ENCODE data around the gene P2RY8. TPM values are rescaled to one million over a fixed set of nuclear protein-coding genes. Genes with fewer than 3 reads are reported as not detected.
A peak's percentile ranks its signal among the peaks of the same experiment; 100 is the strongest.

Gene P2RY8
- polyA plus RNA-seq, 3 donors: 18.9 to 40.0 (median 33.3) TPM

DNA sequence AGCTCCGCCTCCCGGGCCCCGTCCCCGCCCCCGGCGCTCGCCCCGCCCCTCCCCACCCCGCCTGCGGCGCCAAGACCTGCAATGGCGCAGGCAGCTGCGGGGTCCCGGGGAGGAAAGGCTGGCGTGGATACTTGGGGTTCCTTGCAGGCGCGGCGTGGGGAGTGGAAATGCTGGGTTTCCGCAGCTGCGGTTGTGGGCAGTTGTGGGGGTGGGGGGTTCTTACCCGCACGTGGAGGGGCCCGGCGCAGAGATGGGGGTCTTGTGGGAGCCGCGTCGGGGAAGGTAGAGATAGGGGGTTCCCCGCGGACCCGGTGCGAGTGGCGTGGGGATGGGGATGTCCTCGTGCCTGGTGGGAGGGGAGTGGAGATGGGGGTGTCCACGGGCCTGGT, 83.6 kb downstream of the P2RY8 start:
- peaks cover 13 to 16% of the 10 kb centered on the region in 2 donors for H3K4me1 ChIP-seq (ENCODE audit: control insufficient read depth in 1 of 2, insufficient read depth in 2 of 2, low read length in 2 of 2)
- Mint-ChIP-seq H3K4me1 (peaks cover 3% of the 10 kb centered on the region), H3K9me3 (peaks cover 9 to 18% (median 11%) of the 10 kb centered on the region in 7 donors), H3K27ac (peak overlapping the region; percentile 90 to 98 (median 95)), H3K27me3 (ENCODE audit: low read depth in 3 of 3) (peaks cover 3 to 9% (median 3%) of the 10 kb centered on the region in 3 donors), H3K4me3 (peak overlapping the region; percentile 81 to 85), H3K36me3 (peaks cover 7 to 8% of the 10 kb centered on the region in 2 donors)
- intact Hi-C loops (cut with micrococcal nuclease): loop anchor here (2.0 to 10.0 kb wide), 8 partner anchors 54 to 1151 kb away; partner anchors contain the start of genes SLC25A6 (in 2 of the 2) and P2RY8 (in 1 of the 2)
- H3K36me3 ChIP-seq (replicated peaks in 1 of 2; ENCODE audit: control insufficient read depth in 1 of 2, insufficient read depth in 2 of 2, low read length in 2 of 2): no peaks in the 10 kb centered on the region
- peak overlapping the region; percentile 56 for H2AFZ ChIP-seq (ENCODE audit: insufficient read depth, low read depth, low read length, poor library complexity, severe bottlenecking)
- 0% methylated on average over 15 of the region's 34 CpGs for WGBS (ENCODE audit: insufficient coverage)
- peak overlapping the region; percentile 90 for H3K4me2 ChIP-seq (replicated peaks; ENCODE audit: extremely low read depth, low read length, poor library complexity, severe bottlenecking)
- peak in 2 of 3 donors; percentile 45 to 83 for DNase-seq
- no peaks in the 10 kb centered on the region for H3K27me3 ChIP-seq (ENCODE audit: control insufficient read depth in 2 of 2, insufficient read depth in 2 of 2, low read length in 2 of 2)
- peaks cover 22% of the 10 kb centered on the region for H3K79me2 ChIP-seq (ENCODE audit: insufficient read depth, low read length)
- H3K27ac ChIP-seq (ENCODE audit: low read depth in 1 of 2, low read length in 2 of 2): peak overlapping the region; percentile 85 to 95
- peaks cover 3 to 8% of the 10 kb centered on the region in 2 donors for H3K9me3 ChIP-seq (replicated peaks in 1 of 2; ENCODE audit: control insufficient read depth in 1 of 2, insufficient read depth in 1 of 2, low read length in 2 of 2)
- TF ChIP-seq CTCF (IDR thresholded peaks at IDR 0.05): no peak
- peaks cover 26% of the 10 kb centered on the region for H4K20me1 ChIP-seq (ENCODE audit: insufficient read depth, low read length)
- H3K4me3 ChIP-seq (replicated peaks in 1 of 3; ENCODE audit: low read depth in 2 of 3, low read length in 3 of 3): peak overlapping the region; percentile 46 to 81 (median 76)
- peak overlapping the region; percentile 72 for H3K9ac ChIP-seq (ENCODE audit: insufficient read depth, low read length, poor library complexity, severe bottlenecking)

DNA sequence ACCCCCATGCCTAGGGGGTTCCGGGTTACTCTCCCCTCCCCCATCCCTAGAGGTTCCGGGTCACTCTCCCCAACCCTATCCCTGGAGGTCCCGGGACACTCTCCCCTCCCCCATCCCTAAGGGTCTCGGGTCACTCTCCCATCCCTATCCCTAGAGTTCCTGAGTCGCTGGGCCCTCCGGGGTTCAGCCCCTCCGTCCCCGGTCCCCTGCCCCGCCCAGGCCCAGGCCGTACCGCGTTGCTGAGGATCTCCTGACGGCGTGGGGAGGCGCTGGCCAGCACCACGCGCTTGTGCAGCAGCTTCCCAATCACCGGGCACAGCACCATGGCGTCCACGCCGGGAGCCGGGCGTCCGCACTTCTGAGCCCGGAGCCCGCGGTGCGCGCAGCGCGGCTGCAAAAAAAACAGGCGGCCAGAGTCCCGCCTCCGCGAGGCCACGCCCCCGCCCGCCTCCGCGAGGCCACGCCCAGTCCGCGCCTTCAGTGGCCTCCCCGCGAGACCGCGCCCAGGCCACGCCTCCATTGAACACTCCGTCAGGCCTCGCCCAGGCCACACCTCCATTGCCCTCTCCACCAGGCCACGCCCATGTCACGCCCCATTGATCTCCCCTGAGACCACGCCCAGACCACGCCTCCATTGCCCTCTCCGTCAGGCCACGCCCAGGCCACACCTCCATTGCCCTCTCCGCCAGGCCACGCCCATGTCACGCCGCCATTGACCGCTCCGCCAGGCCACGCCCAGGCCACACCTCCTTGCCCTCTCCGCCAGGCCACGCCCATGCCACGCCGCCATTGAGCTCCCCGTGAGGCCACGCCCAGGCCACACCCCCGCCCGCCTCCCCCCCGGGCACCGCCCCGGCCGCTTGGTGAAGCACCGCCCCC, 84.2 kb downstream of the P2RY8 start, which contains the start of gene ASMTL:
ASMTL (minus strand) TSS at position 394 of the 879 bp plus-strand sequence; CDS start at position 325, 69 bp downstream.
- Mint-ChIP-seq H3K9me3 (peaks cover 14 to 22% (median 17%) of the 10 kb centered on the region in 7 donors), H3K27ac (peak within 1 kb of the TSS; percentile 90 to 98 (median 95)), H3K27me3 (ENCODE audit: low read depth in 3 of 3) (peaks cover 3 to 9% (median 7%) of the 10 kb centered on the region in 3 donors), H3K4me1 (peaks cover 3% of the 10 kb centered on the region), H3K36me3 (peaks cover 11 to 14% of the 10 kb centered on the region in 2 donors), H3K4me3 (peak within 1 kb of the TSS; percentile 86 to 93)
- Histone ChIP-seq H2AFZ (ENCODE audit: insufficient read depth, low read depth, low read length, poor library complexity, severe bottlenecking) (peak within 1 kb of the TSS; percentile 75), H4K20me1 (ENCODE audit: insufficient read depth, low read length) (peaks cover 26% of the 10 kb centered on the region), H3K4me1 (ENCODE audit: control insufficient read depth in 1 of 2, insufficient read depth in 2 of 2, low read length in 2 of 2) (peaks cover 13 to 16% of the 10 kb centered on the region in 2 donors), H3K4me2 (replicated peaks; ENCODE audit: extremely low read depth, low read length, poor library complexity, severe bottlenecking) (peak within 1 kb of the TSS; percentile 98), H3K27me3 (ENCODE audit: control insufficient read depth in 2 of 2, insufficient read depth in 2 of 2, low read length in 2 of 2) (no peaks in the 10 kb centered on the region), H3K27ac (ENCODE audit: low read depth in 1 of 2, low read length in 2 of 2) (peak within 1 kb of the TSS; percentile 86 to 95), H3K9ac (ENCODE audit: insufficient read depth, low read length, poor library complexity, severe bottlenecking) (peak within 1 kb of the TSS; percentile 79), H3K79me2 (ENCODE audit: insufficient read depth, low read length) (peaks cover 22% of the 10 kb centered on the region), H3K4me3 (replicated peaks in 1 of 3; ENCODE audit: low read depth in 2 of 3, low read length in 3 of 3) (peak within 1 kb of the TSS; percentile 83 to 97 (median 91)), H3K9me3 (replicated peaks in 1 of 2; ENCODE audit: control insufficient read depth in 1 of 2, insufficient read depth in 1 of 2, low read length in 2 of 2) (peaks cover 9 to 15% of the 10 kb centered on the region in 2 donors), H3K36me3 (replicated peaks in 1 of 2; ENCODE audit: control insufficient read depth in 1 of 2, insufficient read depth in 2 of 2, low read length in 2 of 2) (no peaks in the 10 kb centered on the region)
- no peak for TF ChIP-seq CTCF (IDR thresholded peaks at IDR 0.05)
- DNase-seq: peak; percentile 98 to 100 (median 100)
- intact Hi-C loops (cut with micrococcal nuclease): loop anchor here (2.0 to 10.0 kb wide), 8 partner anchors 55 to 1152 kb away; partner anchors contain the start of genes SLC25A6 (in 2 of the 2) and P2RY8 (in 1 of the 2)
- 0% methylated on average over 68 of the region's 76 CpGs for whole genome bisulfite sequencing (ENCODE audit: insufficient coverage)

All from CD14-positive monocyte (primary cell).